ENCODE results near the gene ZFYVE1. TPM values are rescaled to one million over a fixed set of nuclear protein-coding genes. Genes with fewer than 3 reads are reported as not detected.
"Not testable (repeated sequence)": the region's sequence is repeated elsewhere in the genome, so short reads cannot be mapped to it uniquely, and the experiment has no call there.

The ZFYVE1 gene, protein sequence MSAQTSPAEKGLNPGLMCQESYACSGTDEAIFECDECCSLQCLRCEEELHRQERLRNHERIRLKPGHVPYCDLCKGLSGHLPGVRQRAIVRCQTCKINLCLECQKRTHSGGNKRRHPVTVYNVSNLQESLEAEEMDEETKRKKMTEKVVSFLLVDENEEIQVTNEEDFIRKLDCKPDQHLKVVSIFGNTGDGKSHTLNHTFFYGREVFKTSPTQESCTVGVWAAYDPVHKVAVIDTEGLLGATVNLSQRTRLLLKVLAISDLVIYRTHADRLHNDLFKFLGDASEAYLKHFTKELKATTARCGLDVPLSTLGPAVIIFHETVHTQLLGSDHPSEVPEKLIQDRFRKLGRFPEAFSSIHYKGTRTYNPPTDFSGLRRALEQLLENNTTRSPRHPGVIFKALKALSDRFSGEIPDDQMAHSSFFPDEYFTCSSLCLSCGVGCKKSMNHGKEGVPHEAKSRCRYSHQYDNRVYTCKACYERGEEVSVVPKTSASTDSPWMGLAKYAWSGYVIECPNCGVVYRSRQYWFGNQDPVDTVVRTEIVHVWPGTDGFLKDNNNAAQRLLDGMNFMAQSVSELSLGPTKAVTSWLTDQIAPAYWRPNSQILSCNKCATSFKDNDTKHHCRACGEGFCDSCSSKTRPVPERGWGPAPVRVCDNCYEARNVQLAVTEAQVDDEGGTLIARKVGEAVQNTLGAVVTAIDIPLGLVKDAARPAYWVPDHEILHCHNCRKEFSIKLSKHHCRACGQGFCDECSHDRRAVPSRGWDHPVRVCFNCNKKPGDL
- 7.5 TPM for polyA plus RNA-seq (2013, experiment 1 of 2)
- polyA plus RNA-seq (2013, experiment 2 of 2) = 8.1 TPM

- peaks cover 11% of the 10 kb centered on the region; the same call in 1 of the 2 replicates for H3K4me1 ChIP-seq (ENCODE audit: insufficient read depth, low read length)
- H3K9ac ChIP-seq (ENCODE audit: low read depth, low read length) = peak within 1 kb of the TSS; percentile 49
- under 1% methylated on average over 41 of the region's 42 CpGs for WGBS
- H3K4me3 ChIP-seq (ENCODE audit: low read length) = peak within 1 kb of the TSS; percentile 70
- no peaks in the 10 kb centered on the region for H3K9me3 ChIP-seq (ENCODE audit: insufficient read depth, low read depth, low read length)
- H3K27me3 ChIP-seq (ENCODE audit: insufficient read depth, low read length) = no peaks in the 10 kb centered on the region
- peak within 1 kb of the TSS; percentile 25; the same call in 1 of the 2 replicates for H3K27ac ChIP-seq (ENCODE audit: low read depth, low read length)
- H3K36me3 ChIP-seq (ENCODE audit: insufficient read depth, low read length) = peaks cover 19% of the 10 kb centered on the region
These were observed at the start of gene ZFYVE1 for GRCh38 chr14:73026845-73027542. ZFYVE1 (minus strand) TSS chr14:73027106; CDS start chr14:73024508, 2,598 bp downstream.

GRCh38 chr14:73069585-73069984, 42.7 kb upstream of the ZFYVE1 start:
- H3K27me3 ChIP-seq (ENCODE audit: insufficient read depth, low read length) = no peaks in the 10 kb centered on the region
- H3K4me3 ChIP-seq (ENCODE audit: low read length) = no peak overlapping the region
- H3K36me3 ChIP-seq (ENCODE audit: insufficient read depth, low read length) = peaks cover 80% of the 10 kb centered on the region
- H3K4me1 ChIP-seq (ENCODE audit: insufficient read depth, low read length) = no peaks in the 10 kb centered on the region
- H3K27ac ChIP-seq (ENCODE audit: low read depth, low read length) = no peak overlapping the region
- WGBS = 100% methylated on average over 3 of the region's 4 CpGs
- H3K9me3 ChIP-seq (ENCODE audit: insufficient read depth, low read depth, low read length) = no peaks in the 10 kb centered on the region
- H3K9ac ChIP-seq (ENCODE audit: low read depth, low read length) = no peak overlapping the region

DNA sequence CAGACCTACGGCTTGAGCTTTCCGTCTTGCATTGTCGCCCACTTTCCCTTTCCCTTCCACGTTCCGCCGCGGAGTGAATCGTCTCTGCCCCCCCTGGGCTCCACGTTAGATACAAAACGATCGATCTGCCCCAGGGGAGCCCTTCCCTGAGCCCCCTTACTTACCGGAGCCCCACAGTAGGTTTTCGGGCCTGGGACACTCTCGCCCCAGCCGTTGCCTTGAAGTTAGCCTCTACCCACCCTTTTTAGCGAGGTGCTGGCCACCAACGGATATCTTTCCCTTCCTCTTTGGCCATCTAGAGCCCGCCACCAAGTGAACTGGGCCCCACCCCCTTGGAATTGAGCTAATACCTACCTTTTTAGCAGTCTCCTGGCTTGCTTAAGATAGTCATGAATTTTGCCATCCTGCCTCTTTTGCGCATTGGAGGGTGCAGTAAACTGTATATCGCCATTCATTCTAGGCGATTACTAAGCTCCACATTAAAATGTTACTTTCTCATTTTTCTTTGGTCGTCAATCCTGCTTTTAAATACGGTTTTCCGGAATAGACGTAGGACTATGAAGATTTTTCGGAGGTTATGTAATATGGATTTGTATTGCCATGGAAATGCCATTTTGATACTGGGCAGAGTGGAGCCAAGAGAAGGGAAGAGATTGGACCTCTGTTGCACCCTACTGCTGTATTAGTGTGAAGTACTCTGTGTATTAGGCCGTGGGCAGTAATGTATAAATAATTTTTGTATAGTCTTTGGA, 32.2 kb upstream of the ZFYVE1 start:
- Histone ChIP-seq H3K27ac (ENCODE audit: low read depth, low read length) (peak overlapping the region; percentile 96), H3K4me1 (ENCODE audit: insufficient read depth, low read length) (peaks cover 16% of the 10 kb centered on the region), H3K27me3 (ENCODE audit: insufficient read depth, low read length) (no peaks in the 10 kb centered on the region), H3K4me3 (ENCODE audit: low read length) (peak overlapping the region; percentile 83), H3K9me3 (ENCODE audit: insufficient read depth, low read depth, low read length) (no peaks in the 10 kb centered on the region), H3K36me3 (ENCODE audit: insufficient read depth, low read length) (peaks cover 29% of the 10 kb centered on the region), H3K9ac (ENCODE audit: low read depth, low read length) (peak overlapping the region; percentile 96)
- WGBS = 2% methylated on average over 27 of the region's 27 CpGs

- under 1% methylated on average over 57 of the region's 57 CpGs for WGBS
- Histone ChIP-seq H3K9me3 (ENCODE audit: insufficient read depth, low read depth, low read length) (no peaks in the 10 kb centered on the region), H3K4me3 (ENCODE audit: low read length) (peak within 1 kb of the TSS; percentile 83), H3K27ac (ENCODE audit: low read depth, low read length) (peak within 1 kb of the TSS; percentile 96), H3K36me3 (ENCODE audit: insufficient read depth, low read length) (peaks cover 22% of the 10 kb centered on the region), H3K9ac (ENCODE audit: low read depth, low read length) (peak within 1 kb of the TSS; percentile 96), H3K27me3 (ENCODE audit: insufficient read depth, low read length) (no peaks in the 10 kb centered on the region), H3K4me1 (ENCODE audit: insufficient read depth, low read length) (peaks cover 16% of the 10 kb centered on the region)
These were observed 31.5 kb upstream of the ZFYVE1 start, which contains the start of gene RBM25 for GRCh38 chr14:73058224-73058921. RBM25 (plus strand) TSS chr14:73058534; CDS start chr14:73071642, 13,108 bp downstream.

- Histone ChIP-seq H3K9ac (ENCODE audit: low read depth, low read length) (peak overlapping the region; percentile 96), H3K4me1 (ENCODE audit: insufficient read depth, low read length) (peaks cover 16% of the 10 kb centered on the region), H3K4me3 (ENCODE audit: low read length) (peak overlapping the region; percentile 83), H3K27ac (ENCODE audit: low read depth, low read length) (peak overlapping the region; percentile 96), H3K9me3 (ENCODE audit: insufficient read depth, low read depth, low read length) (no peaks in the 10 kb centered on the region), H3K27me3 (ENCODE audit: insufficient read depth, low read length) (no peaks in the 10 kb centered on the region), H3K36me3 (ENCODE audit: insufficient read depth, low read length) (peaks cover 20% of the 10 kb centered on the region; the same call in 1 of the 2 replicates)
- 7% methylated on average over 8 of the region's 8 CpGs for WGBS
These were observed 31.0 kb upstream of the ZFYVE1 start for GRCh38 chr14:73057944-73058223.

DNA sequence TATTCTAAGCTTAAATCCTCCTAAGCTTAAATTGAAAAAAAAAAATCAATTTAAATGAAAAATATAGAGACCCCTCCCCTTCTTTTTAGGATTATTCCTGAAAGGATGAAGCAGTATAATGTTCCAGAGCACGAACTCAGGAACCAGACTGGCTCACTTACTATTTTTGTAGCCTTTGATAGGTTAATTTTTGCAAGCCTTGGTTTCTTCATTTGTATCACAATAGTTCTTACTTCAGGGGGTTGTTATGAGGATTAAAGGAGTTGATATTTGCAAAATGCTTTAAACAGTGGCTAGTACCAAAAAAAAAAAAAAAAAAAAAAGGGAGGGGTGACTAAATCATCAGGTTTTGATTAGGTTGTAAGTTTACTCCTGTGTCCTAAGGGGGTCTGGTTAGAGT, 28.3 kb upstream of the ZFYVE1 start:
- no peaks in the 10 kb centered on the region for H3K9me3 ChIP-seq (ENCODE audit: insufficient read depth, low read depth, low read length)
- H3K36me3 ChIP-seq (ENCODE audit: insufficient read depth, low read length) = no peaks in the 10 kb centered on the region
- no peak overlapping the region for H3K9ac ChIP-seq (ENCODE audit: low read depth, low read length)
- H3K27ac ChIP-seq (ENCODE audit: low read depth, low read length) = no peak overlapping the region
- no peaks in the 10 kb centered on the region for H3K27me3 ChIP-seq (ENCODE audit: insufficient read depth, low read length)
- no peak overlapping the region for H3K4me3 ChIP-seq (ENCODE audit: low read length)
- 50% methylated on average over 1 of the region's 1 CpG for WGBS
- H3K4me1 ChIP-seq (ENCODE audit: insufficient read depth, low read length) = peaks cover 10% of the 10 kb centered on the region

DNA sequence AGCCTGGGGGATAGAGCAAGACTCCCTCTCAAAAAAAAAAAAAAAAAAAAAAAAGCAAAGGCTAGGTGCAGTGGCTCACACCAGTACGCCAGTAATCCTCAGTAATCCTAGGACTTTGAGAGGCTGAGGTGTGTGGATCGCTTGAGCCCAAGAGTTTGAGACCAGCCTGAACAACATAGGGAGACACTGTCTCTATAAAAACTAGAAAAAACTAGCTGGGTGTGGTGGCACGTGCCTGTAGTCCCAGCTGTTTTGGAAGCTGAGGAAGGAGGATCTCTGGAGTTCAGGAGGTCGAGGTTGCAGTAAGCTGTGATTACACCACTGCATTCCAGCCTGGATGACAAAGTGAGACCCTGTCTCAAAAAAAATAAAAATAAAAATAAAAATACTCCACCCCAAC, 22.5 kb upstream of the ZFYVE1 start:
- 87% methylated on average over 4 of the region's 4 CpGs for WGBS
- Histone ChIP-seq H3K27ac (ENCODE audit: low read depth, low read length) (no peak overlapping the region), H3K27me3 (ENCODE audit: insufficient read depth, low read length) (no peaks in the 10 kb centered on the region), H3K9me3 (ENCODE audit: insufficient read depth, low read depth, low read length) (no peaks in the 10 kb centered on the region), H3K4me3 (ENCODE audit: low read length) (no peak overlapping the region), H3K9ac (ENCODE audit: low read depth, low read length) (no peak overlapping the region), H3K36me3 (ENCODE audit: insufficient read depth, low read length) (no peaks in the 10 kb centered on the region), H3K4me1 (ENCODE audit: insufficient read depth, low read length) (no peaks in the 10 kb centered on the region)

DNA sequence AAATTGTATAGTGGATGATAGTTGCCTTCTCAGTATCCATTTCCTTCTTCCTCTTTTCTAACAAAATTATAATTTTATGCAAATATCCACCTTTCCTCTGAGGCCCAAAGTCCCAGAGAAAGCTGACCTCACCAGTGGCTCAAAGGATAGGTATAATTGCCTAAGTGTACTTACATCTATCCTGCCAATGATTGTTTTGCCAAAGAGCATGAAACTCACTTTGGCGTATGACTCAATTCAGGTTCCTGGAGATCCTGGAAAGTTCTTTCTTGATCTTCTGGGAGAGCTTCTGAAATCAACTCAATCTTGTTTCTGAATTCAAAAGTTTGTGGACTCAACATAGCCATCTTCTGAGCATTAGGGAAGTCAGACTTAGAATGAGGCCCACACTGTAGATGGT, 20.9 kb upstream of the ZFYVE1 start:
- Histone ChIP-seq H3K4me1 (ENCODE audit: insufficient read depth, low read length) (no peaks in the 10 kb centered on the region), H3K27me3 (ENCODE audit: insufficient read depth, low read length) (no peaks in the 10 kb centered on the region), H3K9me3 (ENCODE audit: insufficient read depth, low read depth, low read length) (no peaks in the 10 kb centered on the region), H3K27ac (ENCODE audit: low read depth, low read length) (no peak overlapping the region), H3K9ac (ENCODE audit: low read depth, low read length) (no peak overlapping the region), H3K4me3 (ENCODE audit: low read length) (no peak overlapping the region), H3K36me3 (ENCODE audit: insufficient read depth, low read length) (no peaks in the 10 kb centered on the region)
- 93% methylated on average over 1 of the region's 1 CpG for WGBS

- H3K4me3 ChIP-seq (ENCODE audit: low read length); H3K9me3 ChIP-seq (ENCODE audit: insufficient read depth, low read depth, low read length); H3K36me3 ChIP-seq (ENCODE audit: insufficient read depth, low read length); H3K27me3 ChIP-seq (ENCODE audit: insufficient read depth, low read length); H3K4me1 ChIP-seq (ENCODE audit: insufficient read depth, low read length); H3K9ac ChIP-seq (ENCODE audit: low read depth, low read length); H3K27ac ChIP-seq (ENCODE audit: low read depth, low read length): not testable (repeated sequence)
- WGBS = 92% methylated on average over 9 of the region's 9 CpGs
These were observed 10.0 kb upstream of the ZFYVE1 start for GRCh38 chr14:73036706-73037450.
